HepG2 (cell line): ENCODE results near the gene PRM3. TPM values are rescaled to one million over a fixed set of nuclear protein-coding genes. Genes with fewer than 3 reads are reported as not detected.

ENCODE experiments used
- CENPX ChIP-seq: sonication (generic); formaldehyde crosslinking; IDR thresholded peaks from 2 replicates; pipeline ENCODE4 v1.9.0; 2021; ENCODE audit warnings: mild to moderate bottlenecking, missing genetic modification reagents, moderate library complexity
- CHCHD3 ChIP-seq: sonication (generic); formaldehyde crosslinking; IDR thresholded peaks from 2 replicates; pipeline ENCODE4 v1.8.0; 2022; ENCODE audit warnings: mild to moderate bottlenecking, missing genetic modification reagents, moderate library complexity
- CREB1 ChIP-seq, 2 experiments: fragments of 450-650 bp in 1 of 2; IDR thresholded peaks; 2 replicates each; pipeline ENCODE4 v1.6.1; 2016 to 2017; ENCODE audit warnings: control low read depth in 1 of 2, mild to moderate bottlenecking in 1 of 2, missing compliant biosample characterization in 1 of 2, missing genetic modification characterization in 1 of 2
- FOXJ3 ChIP-seq: sonication (generic); formaldehyde crosslinking; IDR thresholded peaks from 2 replicates; pipeline ENCODE4 v1.4.0; 2020; ENCODE audit warnings: missing genetic modification reagents, mild to moderate bottlenecking, borderline replicate concordance
- HCFC1 ChIP-seq: fragments of 150-350 bp; IDR thresholded peaks from 2 replicates; pipeline ENCODE4 v1.6.1; 2014; ENCODE audit warnings: low read depth, low read length
- HHEX ChIP-seq: IDR thresholded peaks from 2 replicates; pipeline ENCODE4 v1.6.1; 2016; ENCODE audit warnings: control low read depth
- HOXA3 ChIP-seq: sonication (generic); formaldehyde crosslinking; IDR thresholded peaks from 2 replicates; pipeline ENCODE4 v1.5.0; 2020; ENCODE audit warnings: missing genetic modification reagents
- KAT7 ChIP-seq: IDR thresholded peaks from 2 replicates; pipeline ENCODE4 v1.6.1; 2018; ENCODE audit warnings: borderline replicate concordance, missing compliant biosample characterization
- NFE2 ChIP-seq: sonication (generic); formaldehyde crosslinking; IDR thresholded peaks from 2 replicates; pipeline ENCODE4 v1.4.0; 2020; ENCODE audit warnings: missing genetic modification reagents
- RFXAP ChIP-seq: sonication (generic); formaldehyde crosslinking; IDR thresholded peaks from 2 replicates; pipeline ENCODE4 v1.4.0; 2020; ENCODE audit warnings: missing genetic modification reagents, borderline replicate concordance
- SMAD1 ChIP-seq: sonication (generic); formaldehyde crosslinking; IDR thresholded peaks from 2 replicates; pipeline ENCODE4 v1.4.0; 2020; ENCODE audit warnings: missing genetic modification reagents, low read depth, mild to moderate bottlenecking, borderline replicate concordance
- SNAI1 ChIP-seq: sonication (generic); formaldehyde crosslinking; IDR thresholded peaks from 2 replicates; pipeline ENCODE4 v1.5.0; 2020; ENCODE audit warnings: mild to moderate bottlenecking, missing genetic modification reagents, borderline replicate concordance
- TBP ChIP-seq: sonication (generic); formaldehyde crosslinking; IDR thresholded peaks from 2 replicates; pipeline ENCODE4 v1.5.0; 2020; ENCODE audit warnings: missing genetic modification reagents
- TOPORS ChIP-seq: sonication (generic); formaldehyde crosslinking; IDR thresholded peaks from 2 replicates; pipeline ENCODE4 v1.8.0; 2023; ENCODE audit warnings: mild to moderate bottlenecking, missing genetic modification reagents
- ZNF17 ChIP-seq: sonication (generic); formaldehyde crosslinking; IDR thresholded peaks from 2 replicates; pipeline ENCODE4 v1.5.0; 2020; ENCODE audit warnings: mild to moderate bottlenecking, missing genetic modification reagents
- ZNF652 ChIP-seq: IDR thresholded peaks from 2 replicates; pipeline ENCODE4 v1.6.1; 2016; ENCODE audit warnings: low read depth, borderline replicate concordance
- ZNF782 ChIP-seq: sonication (generic); formaldehyde crosslinking; IDR thresholded peaks from 2 replicates; pipeline ENCODE4 v1.4.0; 2020; ENCODE audit warnings: missing genetic modification reagents, mild to moderate bottlenecking, borderline replicate concordance
- ZNF891 ChIP-seq: sonication (generic); formaldehyde crosslinking; IDR thresholded peaks from 2 replicates; pipeline ENCODE4 v1.5.0; 2020; ENCODE audit warnings: mild to moderate bottlenecking, missing genetic modification reagents
- polyA plus RNA-seq, 8 experiments: library from polyadenylated mRNA; depleted of rRNA in 3 of 8; stranded (reverse) in 7 of 8; unstranded in 1 of 8; fragments of >200 nt; fragmentation: Illumina TruSeq in 4 of 8; extraction: Trizol in 4 of 8; gene quantifications; 2 replicates each; pipeline versions ENCODE4 v1.2.1 to v1.2.3, GENCODE V29; 2011 to 2016; ENCODE audit warnings: low read depth in 4 of 8, missing spikeins in 1 of 8, mixed read lengths in 1 of 8; ENCODE audit not compliant: insufficient read depth in 1 of 8
- total RNA-seq, 5 experiments: library from RNA; depleted of rRNA; stranded (reverse); fragments of >200 nt; fragmentation: Illumina TruSeq; extraction: Trizol; gene quantifications; 2 replicates each; pipeline ENCODE4 v1.2.3, GENCODE V29; 2016; ENCODE audit warnings: low read depth in 1 of 5
- TF ChIP-seq, protein P1 (sequence below): sonication (generic); formaldehyde crosslinking; IDR thresholded peaks from 2 replicates; pipeline ENCODE4 v1.5.1; 2020; ENCODE audit warnings: missing genetic modification reagents, mild to moderate bottlenecking, borderline replicate concordance
- TF ChIP-seq, protein P2 (sequence below): sonication (generic); formaldehyde crosslinking; IDR thresholded peaks from 2 replicates; pipeline ENCODE4 v1.4.0; 2020; ENCODE audit warnings: missing genetic modification reagents
- TF ChIP-seq, protein P3 (sequence below): sonication (generic); formaldehyde crosslinking; IDR thresholded peaks from 2 replicates; pipeline ENCODE4 v1.4.0; 2020; ENCODE audit warnings: missing genetic modification reagents, borderline replicate concordance
- TF ChIP-seq, protein P4 (sequence below): sonication (generic); formaldehyde crosslinking; IDR thresholded peaks from 2 replicates; pipeline ENCODE4 v1.5.0; 2020; ENCODE audit warnings: mild to moderate bottlenecking, missing genetic modification reagents

Gene PRM3
- total and polyA plus RNA-seq, 2 of the 13 experiments (the other 11 are each of a cell fraction or from before 2014, with no cell fraction given) = not detected

DNA sequence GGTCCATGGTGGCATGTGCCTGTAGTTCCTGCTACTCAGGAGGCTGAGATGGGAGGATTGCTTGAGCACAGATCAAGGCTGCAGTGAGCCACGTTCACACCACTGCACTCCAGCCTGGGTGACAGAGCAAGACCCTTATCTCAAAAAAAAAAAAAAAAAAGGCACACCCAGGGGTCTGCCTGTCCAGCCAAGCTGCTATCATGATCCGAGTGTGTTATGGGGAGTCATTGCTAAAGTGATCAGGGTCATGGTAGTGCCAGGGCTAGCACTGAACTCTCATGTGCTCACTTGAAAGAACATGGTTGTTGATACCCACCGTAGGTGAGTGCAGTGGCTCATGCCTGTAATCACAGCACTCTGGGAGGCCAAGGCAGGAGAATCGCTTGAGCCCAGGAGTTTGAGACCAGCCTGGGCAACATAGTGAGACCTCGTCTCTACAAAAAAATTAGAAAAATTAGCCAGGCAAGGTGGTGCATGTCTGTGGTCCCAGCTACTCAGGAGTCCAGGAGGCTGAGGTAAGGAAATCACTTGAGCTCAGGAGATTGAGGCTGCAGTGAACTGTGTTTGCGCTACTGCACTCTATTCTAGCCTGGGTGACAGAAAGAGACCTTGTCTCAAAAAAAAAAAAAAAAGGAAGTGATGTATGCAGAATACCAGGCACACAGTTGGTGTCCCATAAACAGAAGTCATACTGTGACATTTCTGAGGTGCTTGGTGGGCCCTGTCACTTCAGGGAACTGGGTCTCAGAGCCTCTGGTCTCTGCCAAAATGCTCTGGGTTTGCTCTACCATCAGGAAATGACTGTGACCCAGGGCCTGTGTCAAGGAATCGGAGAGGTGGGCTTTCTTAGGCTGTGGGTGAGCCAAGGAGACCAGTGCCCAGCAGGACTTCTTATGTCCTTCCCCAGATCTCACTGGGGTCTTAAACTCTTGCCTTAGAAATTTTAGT, 5.5 kb upstream of the PRM3 start (continued):
- TF ChIP-seq CREB1 (IDR thresholded peaks at IDR 0.05) = no peak
- TF ChIP-seq CREB1 (CRISPR knock-in tag; IDR thresholded peaks at IDR 0.05) = no peak
- no peak for TF ChIP-seq HCFC1
- TF ChIP-seq, protein P1, sequence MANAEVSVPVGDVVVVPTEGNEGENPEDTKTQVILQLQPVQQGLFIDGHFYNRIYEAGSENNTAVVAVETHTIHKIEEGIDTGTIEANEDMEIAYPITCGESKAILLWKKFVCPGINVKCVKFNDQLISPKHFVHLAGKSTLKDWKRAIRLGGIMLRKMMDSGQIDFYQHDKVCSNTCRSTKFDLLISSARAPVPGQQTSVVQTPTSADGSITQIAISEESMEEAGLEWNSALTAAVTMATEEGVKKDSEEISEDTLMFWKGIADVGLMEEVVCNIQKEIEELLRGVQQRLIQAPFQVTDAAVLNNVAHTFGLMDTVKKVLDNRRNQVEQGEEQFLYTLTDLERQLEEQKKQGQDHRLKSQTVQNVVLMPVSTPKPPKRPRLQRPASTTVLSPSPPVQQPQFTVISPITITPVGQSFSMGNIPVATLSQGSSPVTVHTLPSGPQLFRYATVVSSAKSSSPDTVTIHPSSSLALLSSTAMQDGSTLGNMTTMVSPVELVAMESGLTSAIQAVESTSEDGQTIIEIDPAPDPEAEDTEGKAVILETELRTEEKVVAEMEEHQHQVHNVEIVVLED (CRISPR knock-in tag) = 0 out of 2 replicates have a peak, but pooled peaks have one; percentile 9
- TF ChIP-seq RFXAP (CRISPR knock-in tag) = no peak; the same call in none of the 2 replicates
- TF ChIP-seq TOPORS (CRISPR knock-in tag) = no peak
- no peak for TF ChIP-seq ZNF652 (CRISPR knock-in tag)
- TF ChIP-seq KAT7 (CRISPR knock-in tag) = no peak
- no peak for TF ChIP-seq CENPX
- TF ChIP-seq SNAI1 (CRISPR knock-in tag) = no peak
- TF ChIP-seq HHEX = no peak
- TF ChIP-seq ZNF17 (CRISPR knock-in tag) = no peak
- TF ChIP-seq ZNF891 (CRISPR knock-in tag) = peak; percentile 42; the same call in 1 of the 2 replicates
- no peak for TF ChIP-seq SMAD1 (CRISPR knock-in tag)
- TF ChIP-seq TBP = no peak
- no peak for TF ChIP-seq CHCHD3 (CRISPR knock-in tag)
- TF ChIP-seq HOXA3 (CRISPR knock-in tag) = no peak
- TF ChIP-seq, protein P2, sequence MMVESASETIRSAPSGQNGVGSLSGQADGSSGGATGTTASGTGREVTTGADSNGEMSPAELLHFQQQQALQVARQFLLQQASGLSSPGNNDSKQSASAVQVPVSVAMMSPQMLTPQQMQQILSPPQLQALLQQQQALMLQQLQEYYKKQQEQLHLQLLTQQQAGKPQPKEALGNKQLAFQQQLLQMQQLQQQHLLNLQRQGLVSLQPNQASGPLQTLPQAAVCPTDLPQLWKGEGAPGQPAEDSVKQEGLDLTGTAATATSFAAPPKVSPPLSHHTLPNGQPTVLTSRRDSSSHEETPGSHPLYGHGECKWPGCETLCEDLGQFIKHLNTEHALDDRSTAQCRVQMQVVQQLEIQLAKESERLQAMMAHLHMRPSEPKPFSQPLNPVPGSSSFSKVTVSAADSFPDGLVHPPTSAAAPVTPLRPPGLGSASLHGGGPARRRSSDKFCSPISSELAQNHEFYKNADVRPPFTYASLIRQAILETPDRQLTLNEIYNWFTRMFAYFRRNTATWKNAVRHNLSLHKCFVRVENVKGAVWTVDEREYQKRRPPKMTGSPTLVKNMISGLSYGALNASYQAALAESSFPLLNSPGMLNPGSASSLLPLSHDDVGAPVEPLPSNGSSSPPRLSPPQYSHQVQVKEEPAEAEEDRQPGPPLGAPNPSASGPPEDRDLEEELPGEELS = no peak
- TF ChIP-seq ZNF782 = no peak
- TF ChIP-seq, protein P3, sequence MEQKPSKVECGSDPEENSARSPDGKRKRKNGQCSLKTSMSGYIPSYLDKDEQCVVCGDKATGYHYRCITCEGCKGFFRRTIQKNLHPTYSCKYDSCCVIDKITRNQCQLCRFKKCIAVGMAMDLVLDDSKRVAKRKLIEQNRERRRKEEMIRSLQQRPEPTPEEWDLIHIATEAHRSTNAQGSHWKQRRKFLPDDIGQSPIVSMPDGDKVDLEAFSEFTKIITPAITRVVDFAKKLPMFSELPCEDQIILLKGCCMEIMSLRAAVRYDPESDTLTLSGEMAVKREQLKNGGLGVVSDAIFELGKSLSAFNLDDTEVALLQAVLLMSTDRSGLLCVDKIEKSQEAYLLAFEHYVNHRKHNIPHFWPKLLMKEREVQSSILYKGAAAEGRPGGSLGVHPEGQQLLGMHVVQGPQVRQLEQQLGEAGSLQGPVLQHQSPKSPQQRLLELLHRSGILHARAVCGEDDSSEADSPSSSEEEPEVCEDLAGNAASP (CRISPR knock-in tag) = no peak
- TF ChIP-seq NFE2 = no peak; the same call in 1 of the 2 replicates
- TF ChIP-seq FOXJ3 (CRISPR knock-in tag) = no peak
- TF ChIP-seq, protein P4, sequence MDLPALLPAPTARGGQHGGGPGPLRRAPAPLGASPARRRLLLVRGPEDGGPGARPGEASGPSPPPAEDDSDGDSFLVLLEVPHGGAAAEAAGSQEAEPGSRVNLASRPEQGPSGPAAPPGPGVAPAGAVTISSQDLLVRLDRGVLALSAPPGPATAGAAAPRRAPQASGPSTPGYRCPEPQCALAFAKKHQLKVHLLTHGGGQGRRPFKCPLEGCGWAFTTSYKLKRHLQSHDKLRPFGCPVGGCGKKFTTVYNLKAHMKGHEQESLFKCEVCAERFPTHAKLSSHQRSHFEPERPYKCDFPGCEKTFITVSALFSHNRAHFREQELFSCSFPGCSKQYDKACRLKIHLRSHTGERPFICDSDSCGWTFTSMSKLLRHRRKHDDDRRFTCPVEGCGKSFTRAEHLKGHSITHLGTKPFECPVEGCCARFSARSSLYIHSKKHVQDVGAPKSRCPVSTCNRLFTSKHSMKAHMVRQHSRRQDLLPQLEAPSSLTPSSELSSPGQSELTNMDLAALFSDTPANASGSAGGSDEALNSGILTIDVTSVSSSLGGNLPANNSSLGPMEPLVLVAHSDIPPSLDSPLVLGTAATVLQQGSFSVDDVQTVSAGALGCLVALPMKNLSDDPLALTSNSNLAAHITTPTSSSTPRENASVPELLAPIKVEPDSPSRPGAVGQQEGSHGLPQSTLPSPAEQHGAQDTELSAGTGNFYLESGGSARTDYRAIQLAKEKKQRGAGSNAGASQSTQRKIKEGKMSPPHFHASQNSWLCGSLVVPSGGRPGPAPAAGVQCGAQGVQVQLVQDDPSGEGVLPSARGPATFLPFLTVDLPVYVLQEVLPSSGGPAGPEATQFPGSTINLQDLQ (CRISPR knock-in tag) = 0 out of 2 replicates have a peak, but pooled peaks have one; percentile 69
